PC-3 (cell line): ENCODE measurements around the gene CHD5.

Experiments
- EZH2 ChIP-seq: fragments of 300-600 bp; sonication (generic); IDR thresholded peaks from one replicate; pipeline ENCODE4 v1.6.1; 2017; ENCODE audit warnings: antibody characterized with exemption, mild to moderate bottlenecking, low read length; ENCODE audit not compliant: unreplicated experiment
- TF ChIP-seq, protein P1 (sequence below): fragments of 300-600 bp; sonication (generic); conservative IDR thresholded peaks from 2 replicates; pipeline ENCODE4 v1.5.1; 2017; ENCODE audit warnings: antibody characterized with exemption, low read depth, mild to moderate bottlenecking, low read length

GRCh38 chr1:6077506-6077905 lies 102.6 kb downstream of the CHD5 start:
- TF ChIP-seq, protein P1, sequence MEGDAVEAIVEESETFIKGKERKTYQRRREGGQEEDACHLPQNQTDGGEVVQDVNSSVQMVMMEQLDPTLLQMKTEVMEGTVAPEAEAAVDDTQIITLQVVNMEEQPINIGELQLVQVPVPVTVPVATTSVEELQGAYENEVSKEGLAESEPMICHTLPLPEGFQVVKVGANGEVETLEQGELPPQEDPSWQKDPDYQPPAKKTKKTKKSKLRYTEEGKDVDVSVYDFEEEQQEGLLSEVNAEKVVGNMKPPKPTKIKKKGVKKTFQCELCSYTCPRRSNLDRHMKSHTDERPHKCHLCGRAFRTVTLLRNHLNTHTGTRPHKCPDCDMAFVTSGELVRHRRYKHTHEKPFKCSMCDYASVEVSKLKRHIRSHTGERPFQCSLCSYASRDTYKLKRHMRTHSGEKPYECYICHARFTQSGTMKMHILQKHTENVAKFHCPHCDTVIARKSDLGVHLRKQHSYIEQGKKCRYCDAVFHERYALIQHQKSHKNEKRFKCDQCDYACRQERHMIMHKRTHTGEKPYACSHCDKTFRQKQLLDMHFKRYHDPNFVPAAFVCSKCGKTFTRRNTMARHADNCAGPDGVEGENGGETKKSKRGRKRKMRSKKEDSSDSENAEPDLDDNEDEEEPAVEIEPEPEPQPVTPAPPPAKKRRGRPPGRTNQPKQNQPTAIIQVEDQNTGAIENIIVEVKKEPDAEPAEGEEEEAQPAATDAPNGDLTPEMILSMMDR, result no peak
- no peak for TF ChIP-seq EZH2
